ENCODE results near the gene PSAP.

The PSAP gene

GRCh38 chr10:71831646-71832552 lies 19.2 kb downstream of the PSAP start:
- no peak for DNase-seq
- Histone ChIP-seq H3F3A (ENCODE audit: insufficient read depth, low read length) (no peaks in the 10 kb centered on the region), H3K27me3 (replicated peaks; ENCODE audit: insufficient read depth, low read length) (no peaks in the 10 kb centered on the region), H3K9ac (ENCODE audit: low read length) (no peak overlapping the region), H3K4me2 (ENCODE audit: low read depth, low read length) (no peak overlapping the region), H4K20me1 (ENCODE audit: insufficient read depth, low read length) (peaks cover 8% of the 10 kb centered on the region), H3K36me3 (replicated peaks; ENCODE audit: insufficient read depth, low read length) (peaks cover 9% of the 10 kb centered on the region), H3K9me3 (replicated peaks; ENCODE audit: insufficient read depth, low read length) (no peaks in the 10 kb centered on the region), H2AFZ (ENCODE audit: low read length) (no peak overlapping the region), H3K4me3 (ENCODE audit: low read length) (no peak overlapping the region), H3K79me2 (ENCODE audit: low read length) (peaks cover 58% of the 10 kb centered on the region), H3K27ac (ENCODE audit: low read length) (no peak overlapping the region), H3K4me1 (ENCODE audit: low read length) (peaks cover 11% of the 10 kb centered on the region), H3K9me2 (replicated peaks; ENCODE audit: insufficient read depth, low read length) (no peaks in the 10 kb centered on the region)
- TF ChIP-seq EZH2phosphoT487 (IDR thresholded peaks at IDR 0.05; ENCODE audit: low read length) (no peak), EZH2 (optimal IDR thresholded peaks at IDR 0.05; ENCODE audit: low read depth, low read length) (no peak)

GRCh38 chr10:71830726-71831125 lies 20.3 kb downstream of the PSAP start:
- H4K20me1 ChIP-seq (ENCODE audit: insufficient read depth, low read length): no peaks in the 10 kb centered on the region; the same call in 1 of the 2 replicates
- no peaks in the 10 kb centered on the region for H3K9me3 ChIP-seq (replicated peaks; ENCODE audit: insufficient read depth, low read length)
- H3K9ac ChIP-seq (ENCODE audit: low read length): no peak overlapping the region
- no peak overlapping the region for H3K4me3 ChIP-seq (ENCODE audit: low read length)
- H3F3A ChIP-seq (ENCODE audit: insufficient read depth, low read length): no peaks in the 10 kb centered on the region
- H3K4me1 ChIP-seq (ENCODE audit: low read length): peaks cover 11% of the 10 kb centered on the region
- H3K9me2 ChIP-seq (replicated peaks; ENCODE audit: insufficient read depth, low read length): no peaks in the 10 kb centered on the region
- no peaks in the 10 kb centered on the region for H3K27me3 ChIP-seq (replicated peaks; ENCODE audit: insufficient read depth, low read length)
- DNase-seq: no peak
- no peak overlapping the region for H2AFZ ChIP-seq (ENCODE audit: low read length)
- no peak overlapping the region for H3K4me2 ChIP-seq (ENCODE audit: low read depth, low read length)
- peaks cover 47% of the 10 kb centered on the region for H3K79me2 ChIP-seq (ENCODE audit: low read length)
- peaks cover 9% of the 10 kb centered on the region for H3K36me3 ChIP-seq (replicated peaks; ENCODE audit: insufficient read depth, low read length)
- H3K27ac ChIP-seq (ENCODE audit: low read length): no peak overlapping the region
- TF ChIP-seq EZH2phosphoT487 (IDR thresholded peaks at IDR 0.05; ENCODE audit: low read length) (no peak), EZH2 (optimal IDR thresholded peaks at IDR 0.05; ENCODE audit: low read depth, low read length) (no peak), CTCF (IDR thresholded peaks at IDR 0.05; ENCODE audit: low read length) (no peak)

GRCh38 chr10:71829896-71830295 lies 21.2 kb downstream of the PSAP start:
- Histone ChIP-seq H3K27me3 (replicated peaks; ENCODE audit: insufficient read depth, low read length) (no peaks in the 10 kb centered on the region), H3K4me3 (ENCODE audit: low read length) (no peak overlapping the region), H3F3A (ENCODE audit: insufficient read depth, low read length) (no peaks in the 10 kb centered on the region), H3K9me2 (replicated peaks; ENCODE audit: insufficient read depth, low read length) (no peaks in the 10 kb centered on the region), H3K79me2 (ENCODE audit: low read length) (peaks cover 40% of the 10 kb centered on the region), H3K9me3 (replicated peaks; ENCODE audit: insufficient read depth, low read length) (no peaks in the 10 kb centered on the region), H3K9ac (ENCODE audit: low read length) (no peak overlapping the region), H2AFZ (ENCODE audit: low read length) (no peak overlapping the region), H3K36me3 (replicated peaks; ENCODE audit: insufficient read depth, low read length) (peaks cover 9% of the 10 kb centered on the region), H3K4me1 (ENCODE audit: low read length) (peaks cover 11% of the 10 kb centered on the region), H3K27ac (ENCODE audit: low read length) (no peak overlapping the region), H3K4me2 (ENCODE audit: low read depth, low read length) (no peak overlapping the region), H4K20me1 (ENCODE audit: insufficient read depth, low read length) (no peaks in the 10 kb centered on the region; the same call in 1 of the 2 replicates)
- no peak for DNase-seq
- TF ChIP-seq EZH2phosphoT487 (IDR thresholded peaks at IDR 0.05; ENCODE audit: low read length) (no peak), EZH2 (optimal IDR thresholded peaks at IDR 0.05; ENCODE audit: low read depth, low read length) (no peak), CTCF (IDR thresholded peaks at IDR 0.05; ENCODE audit: low read length) (no peak)

GRCh38 chr10:71829171-71829570 lies 21.9 kb downstream of the PSAP start:
- H3K9ac ChIP-seq (ENCODE audit: low read length): no peak overlapping the region
- no peaks in the 10 kb centered on the region for H3K27me3 ChIP-seq (replicated peaks; ENCODE audit: insufficient read depth, low read length)
- no peak overlapping the region for H3K4me3 ChIP-seq (ENCODE audit: low read length)
- H4K20me1 ChIP-seq (ENCODE audit: insufficient read depth, low read length): no peaks in the 10 kb centered on the region; the same call in 1 of the 2 replicates
- no peaks in the 10 kb centered on the region for H3K9me2 ChIP-seq (replicated peaks; ENCODE audit: insufficient read depth, low read length)
- H2AFZ ChIP-seq (ENCODE audit: low read length): no peak overlapping the region
- TF ChIP-seq EZH2 (optimal IDR thresholded peaks at IDR 0.05; ENCODE audit: low read depth, low read length) (no peak), EZH2phosphoT487 (IDR thresholded peaks at IDR 0.05; ENCODE audit: low read length) (no peak), CTCF (IDR thresholded peaks at IDR 0.05; ENCODE audit: low read length) (no peak)
- H3K9me3 ChIP-seq (replicated peaks; ENCODE audit: insufficient read depth, low read length): no peaks in the 10 kb centered on the region
- no peak for DNase-seq
- H3K4me2 ChIP-seq (ENCODE audit: low read depth, low read length): no peak overlapping the region
- no peak overlapping the region for H3K27ac ChIP-seq (ENCODE audit: low read length)
- peaks cover 33% of the 10 kb centered on the region for H3K79me2 ChIP-seq (ENCODE audit: low read length)
- H3K4me1 ChIP-seq (ENCODE audit: low read length): peaks cover 11% of the 10 kb centered on the region
- H3K36me3 ChIP-seq (replicated peaks; ENCODE audit: insufficient read depth, low read length): peaks cover 9% of the 10 kb centered on the region
- H3F3A ChIP-seq (ENCODE audit: insufficient read depth, low read length): no peaks in the 10 kb centered on the region

Data from MM.1S (cell line).